DND-41 (cell line): ENCODE measurements around the gene TBC1D14.

Source experiments
- ATAC-seq: fragments of 200-7000 bp; cut with Tn5 transposase; 3 replicates; pipeline ENCODE4 v1.9.1; 2021; ENCODE audit warnings: low read depth; ENCODE audit not compliant: insufficient read depth
- DNase-seq: peaks from one replicate; pipeline ENCODE4 v3.0.0-alpha.2; 2020
- H2AFZ ChIP-seq: 2 replicates; pipeline ENCODE4 v1.6.0; 2012; ENCODE audit warnings: low read depth, low read length
- H3K27ac ChIP-seq: 2 replicates; pipeline ENCODE4 v1.5.1; 2012; ENCODE audit warnings: low read length, inconsistent platforms
- H3K27me3 ChIP-seq: fragments of 200-600 bp; sonication (generic); 2 replicates; pipeline ENCODE4 v1.6.0; 2012; ENCODE audit warnings: low read length, mild to moderate bottlenecking, inconsistent platforms; ENCODE audit not compliant: insufficient read depth, poor library complexity
- H3K36me3 ChIP-seq: 2 replicates; pipeline ENCODE4 v1.5.1; 2012; ENCODE audit warnings: low read length, inconsistent platforms; ENCODE audit not compliant: insufficient read depth
- H3K4me1 ChIP-seq: 2 replicates; pipeline ENCODE4 v1.5.1; 2012; ENCODE audit warnings: mild to moderate bottlenecking, low read length; ENCODE audit not compliant: insufficient read depth
- H3K4me2 ChIP-seq: 2 replicates; pipeline ENCODE4 v1.6.0; 2012; ENCODE audit warnings: mild to moderate bottlenecking, moderate library complexity, low read length, inconsistent platforms; ENCODE audit not compliant: insufficient read depth
- H3K4me3 ChIP-seq, 2 experiments: fragments of 200-600 bp in 1 of 2; shearing (Covaris generic) in 1 of 2; 2 replicates each; pipeline ENCODE4 v1.5.1; 2012 to 2016; ENCODE audit warnings: inconsistent platforms in 2 of 2, low read length in 2 of 2, mild to moderate bottlenecking in 2 of 2, low read depth in 1 of 2, moderate library complexity in 1 of 2
- H3K79me2 ChIP-seq: 2 replicates; pipeline ENCODE4 v1.6.0; 2012; ENCODE audit warnings: low read length, inconsistent platforms; ENCODE audit not compliant: insufficient read depth
- H3K9ac ChIP-seq: 2 replicates; pipeline ENCODE4 v1.6.0; 2012; ENCODE audit warnings: low read depth, mild to moderate bottlenecking, inconsistent platforms, low read length, moderate library complexity
- H3K9me3 ChIP-seq: 2 replicates; pipeline ENCODE4 v1.5.1; 2012; ENCODE audit warnings: low read length, moderate library complexity, mild to moderate bottlenecking, inconsistent platforms; ENCODE audit not compliant: insufficient read depth, severe bottlenecking
- H4K20me1 ChIP-seq: 2 replicates; pipeline ENCODE4 v1.6.0; 2012; ENCODE audit warnings: low read length; ENCODE audit not compliant: insufficient read depth
- EZH2 ChIP-seq: IDR thresholded peaks from 3 replicates; pipeline ENCODE4 v1.6.1; 2012; ENCODE audit warnings: borderline replicate concordance, low read depth, mild to moderate bottlenecking, moderate library complexity, low read length, inconsistent platforms; ENCODE audit not compliant: severe bottlenecking
- TF ChIP-seq, protein P1 (sequence below): IDR thresholded peaks from 2 replicates; pipeline ENCODE4 v1.5.1; 2012; ENCODE audit warnings: borderline replicate concordance, low read length, moderate library complexity, mild to moderate bottlenecking; ENCODE audit not compliant: poor library complexity, severe bottlenecking; ENCODE audit errors: extremely low read depth

TBC1D14 gene

DNA sequence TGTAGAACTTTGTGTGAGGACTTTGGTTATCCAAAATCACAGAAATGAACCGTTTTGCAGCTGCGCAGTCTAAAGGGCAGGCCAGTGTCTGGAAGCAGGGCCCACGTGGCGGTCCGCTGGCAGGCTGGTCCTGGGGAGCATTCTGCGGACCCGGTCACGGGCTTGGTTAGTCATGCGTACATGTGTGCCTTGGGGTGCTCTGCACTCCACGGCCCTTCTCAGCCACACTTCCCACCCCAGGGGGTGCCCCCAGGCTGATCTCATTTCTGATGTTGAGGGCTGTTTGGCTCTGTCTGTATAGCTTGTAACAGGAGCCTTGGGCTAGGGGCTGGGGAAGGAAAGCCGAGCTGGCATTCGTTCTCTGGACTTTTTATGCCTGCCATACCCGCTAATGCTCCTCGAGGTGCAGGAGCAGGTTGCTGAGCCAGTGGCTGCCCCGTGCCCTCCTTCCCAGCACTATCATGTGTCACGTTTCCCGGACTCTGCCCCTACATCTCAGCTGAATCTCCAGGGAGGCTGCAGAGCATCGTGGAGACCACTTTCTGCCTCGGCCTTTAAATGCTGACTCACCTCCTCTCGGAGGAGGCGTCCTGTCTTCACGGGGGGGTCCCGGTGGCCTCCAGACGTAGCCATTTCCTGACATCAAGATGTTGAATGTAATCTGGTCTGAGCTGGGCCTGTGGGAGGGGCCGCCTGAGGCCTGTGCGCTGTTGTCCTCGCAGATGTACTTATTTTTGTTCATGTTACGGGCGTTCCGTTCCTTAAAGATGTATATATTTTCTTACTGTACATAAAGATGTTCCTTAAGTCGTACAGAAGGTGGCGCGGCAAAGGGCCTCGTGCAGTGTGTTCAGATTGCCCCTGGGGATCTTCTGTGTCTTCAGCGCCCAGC lies 122.2 kb downstream of the TBC1D14 start:
- H4K20me1 ChIP-seq: peaks cover 27% of the 10 kb centered on the region
- H3K27me3 ChIP-seq: no peaks in the 10 kb centered on the region
- H3K36me3 ChIP-seq: peaks cover 45% of the 10 kb centered on the region
- no peak overlapping the region for H3K4me2 ChIP-seq
- no peak for DNase-seq
- H3K9ac ChIP-seq: no peak overlapping the region
- no peak overlapping the region for H3K4me3 ChIP-seq
- H3K27ac ChIP-seq: no peak overlapping the region
- no peak overlapping the region for H2AFZ ChIP-seq
- H3K9me3 ChIP-seq: no peaks in the 10 kb centered on the region
- TF ChIP-seq, protein P1, sequence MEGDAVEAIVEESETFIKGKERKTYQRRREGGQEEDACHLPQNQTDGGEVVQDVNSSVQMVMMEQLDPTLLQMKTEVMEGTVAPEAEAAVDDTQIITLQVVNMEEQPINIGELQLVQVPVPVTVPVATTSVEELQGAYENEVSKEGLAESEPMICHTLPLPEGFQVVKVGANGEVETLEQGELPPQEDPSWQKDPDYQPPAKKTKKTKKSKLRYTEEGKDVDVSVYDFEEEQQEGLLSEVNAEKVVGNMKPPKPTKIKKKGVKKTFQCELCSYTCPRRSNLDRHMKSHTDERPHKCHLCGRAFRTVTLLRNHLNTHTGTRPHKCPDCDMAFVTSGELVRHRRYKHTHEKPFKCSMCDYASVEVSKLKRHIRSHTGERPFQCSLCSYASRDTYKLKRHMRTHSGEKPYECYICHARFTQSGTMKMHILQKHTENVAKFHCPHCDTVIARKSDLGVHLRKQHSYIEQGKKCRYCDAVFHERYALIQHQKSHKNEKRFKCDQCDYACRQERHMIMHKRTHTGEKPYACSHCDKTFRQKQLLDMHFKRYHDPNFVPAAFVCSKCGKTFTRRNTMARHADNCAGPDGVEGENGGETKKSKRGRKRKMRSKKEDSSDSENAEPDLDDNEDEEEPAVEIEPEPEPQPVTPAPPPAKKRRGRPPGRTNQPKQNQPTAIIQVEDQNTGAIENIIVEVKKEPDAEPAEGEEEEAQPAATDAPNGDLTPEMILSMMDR: no peak
- no peak for TF ChIP-seq EZH2
- H3K4me1 ChIP-seq: no peaks in the 10 kb centered on the region
- no peak for ATAC-seq
- H3K79me2 ChIP-seq: no peaks in the 10 kb centered on the region

GRCh38 chr4:7032596-7032995 lies 123.0 kb downstream of the TBC1D14 start:
- H4K20me1 ChIP-seq: peaks cover 27% of the 10 kb centered on the region
- DNase-seq (no peak), ATAC-seq (no peak)
- H3K4me3 ChIP-seq: no peak overlapping the region
- no peaks in the 10 kb centered on the region for H3K4me1 ChIP-seq
- no peak overlapping the region for H3K9ac ChIP-seq
- H3K4me2 ChIP-seq: no peak overlapping the region
- no peak overlapping the region for H3K27ac ChIP-seq
- no peaks in the 10 kb centered on the region for H3K9me3 ChIP-seq
- peaks cover 38% of the 10 kb centered on the region for H3K36me3 ChIP-seq
- no peak overlapping the region for H2AFZ ChIP-seq
- no peak for TF ChIP-seq EZH2
- TF ChIP-seq, protein P1: no peak
- H3K79me2 ChIP-seq: no peaks in the 10 kb centered on the region
- H3K27me3 ChIP-seq: no peaks in the 10 kb centered on the region

- H4K20me1 ChIP-seq: peaks cover 21% of the 10 kb centered on the region
- H3K4me2 ChIP-seq: no peak overlapping the region
- no peak overlapping the region for H2AFZ ChIP-seq
- H3K4me1 ChIP-seq: no peaks in the 10 kb centered on the region
- ATAC-seq (no peak), DNase-seq (no peak)
- no peak overlapping the region for H3K27ac ChIP-seq
- no peaks in the 10 kb centered on the region for H3K27me3 ChIP-seq
- no peaks in the 10 kb centered on the region for H3K79me2 ChIP-seq
- TF ChIP-seq, protein P1: no peak
- no peak for TF ChIP-seq EZH2
- H3K9me3 ChIP-seq: no peaks in the 10 kb centered on the region
- no peak overlapping the region for H3K4me3 ChIP-seq
- H3K36me3 ChIP-seq: peaks cover 27% of the 10 kb centered on the region
- H3K9ac ChIP-seq: no peak overlapping the region
Measured at GRCh38 chr4:7034262-7035081, 124.8 kb downstream of the TBC1D14 start.
